ENCODE measurements around the gene COG4.

COG4 gene

GRCh38 chr16:70434484-70435260 is 88.7 kb downstream of the COG4 start:
- DNase-seq (ENCODE audit: low read depth in 2 of 2) = no peak

DNA sequence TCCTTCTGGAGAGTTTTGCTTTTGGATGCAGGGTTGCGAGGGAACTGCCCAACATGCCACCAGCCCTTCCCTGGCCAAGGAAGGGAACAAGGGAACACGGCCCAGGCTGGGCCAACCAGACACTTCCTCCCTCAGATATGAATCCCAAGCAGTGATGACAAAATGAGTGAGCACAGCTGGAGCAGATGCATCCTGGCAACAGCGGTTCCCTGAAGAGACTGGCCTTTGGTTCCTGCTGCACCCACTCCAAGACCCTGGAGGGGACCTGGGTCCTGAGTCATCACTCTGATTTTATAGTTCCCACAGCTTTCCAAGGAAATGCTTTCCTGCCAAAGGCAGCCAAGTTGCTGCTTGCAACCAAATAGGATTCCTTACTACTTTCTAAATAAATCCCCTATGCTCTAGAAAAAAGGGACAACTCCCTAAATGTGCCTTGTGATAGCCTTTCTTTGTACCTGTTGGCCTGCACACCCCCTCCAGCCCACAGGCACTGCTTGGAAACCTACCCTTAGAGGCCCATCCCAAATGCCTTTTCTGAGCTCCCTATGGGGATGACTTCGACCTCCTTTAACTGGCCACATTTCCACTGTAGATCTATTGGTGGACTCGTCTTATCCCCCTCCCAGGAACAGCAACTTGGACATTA is 89.8 kb downstream of the COG4 start:
- no peak for DNase-seq (ENCODE audit: low read depth in 2 of 2)

- no peak for DNase-seq (ENCODE audit: low read depth in 2 of 2)
These were observed 90.5 kb downstream of the COG4 start for GRCh38 chr16:70432723-70433457.

DNA sequence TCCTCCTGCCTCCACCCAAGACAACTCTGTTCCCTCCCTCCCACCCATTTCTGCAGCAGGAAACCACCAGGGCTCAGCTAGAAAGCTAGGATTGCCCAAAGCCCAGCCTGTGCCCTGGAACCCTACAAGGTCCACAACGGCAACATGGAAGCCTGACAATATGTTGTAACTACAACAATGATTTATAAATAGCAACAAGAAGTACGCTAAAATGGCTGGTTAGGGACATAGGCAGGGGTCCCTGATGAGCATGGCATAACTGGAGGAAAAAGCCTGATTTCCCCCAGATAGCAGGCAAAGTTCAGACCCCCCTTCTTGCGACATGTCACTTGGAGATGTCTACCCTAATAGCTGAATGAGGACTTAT is 91.0 kb downstream of the COG4 start:
- DNase-seq (ENCODE audit: low read depth in 2 of 2) = no peak

GRCh38 chr16:70430667-70431536 is 92.5 kb downstream of the COG4 start:
- DNase-seq (ENCODE audit: low read depth in 2 of 2) = peak in 1 of 2 donors; percentile 29
